Activated CD4-positive, alpha-beta T cell treated with anti-CD3 and anti-CD28 coated beads, Interleukin-2, amount 10 ng/mL, durations not matched to agents 24 days and 14 days (primary cell): ENCODE data around the gene NXN. TPM values are rescaled to one million over a fixed set of nuclear protein-coding genes. Genes with fewer than 3 reads are reported as not detected.
"Not testable (repeated sequence)": the region's sequence is repeated elsewhere in the genome, so short reads cannot be mapped to it uniquely, and the experiment has no call there.

Experiments used
- DNase-seq: peaks from one replicate; pipeline ENCODE4 v3.0.0; 2022
- H3K27ac Mint-ChIP-seq: one replicate; pipeline ENCODE4 v1.8.0; 2022; ENCODE audit warnings: mild to moderate bottlenecking, mixed read lengths
- H3K27me3 Mint-ChIP-seq: one replicate; pipeline ENCODE4 v1.8.0; 2022; ENCODE audit warnings: mixed read lengths
- H3K36me3 Mint-ChIP-seq: one replicate; pipeline ENCODE4 v1.8.0; 2022; ENCODE audit warnings: low read depth, mild to moderate bottlenecking, mixed read lengths
- H3K4me1 Mint-ChIP-seq: one replicate; pipeline ENCODE4 v1.8.0; 2021; ENCODE audit warnings: mixed read lengths
- H3K4me3 Mint-ChIP-seq: one replicate; pipeline ENCODE4 v1.8.0; 2022; ENCODE audit warnings: mild to moderate bottlenecking, moderate library complexity, mixed read lengths
- H3K9me3 Mint-ChIP-seq: one replicate; pipeline ENCODE4 v1.8.0; 2021; ENCODE audit warnings: mixed read lengths
- intact Hi-C: fragments of 100-400 bp; cut with micrococcal nuclease; formaldehyde crosslinking; loops from one replicate; pipeline ENCODE4 v1.15.1; 2023
- total RNA-seq: library from RNA; stranded (reverse); gene quantifications from 2 replicates; pipeline ENCODE4 v1.2.3, GENCODE V29; 2022

NXN gene
- total RNA-seq, 1 donor from 2014 or later: 0.14 TPM

- Mint-ChIP-seq H3K27ac (no peak overlapping the region), H3K27me3 (no peaks in the 10 kb centered on the region), H3K36me3 (no peaks in the 10 kb centered on the region), H3K9me3 (no peaks in the 10 kb centered on the region), H3K4me3 (no peak overlapping the region), H3K4me1 (no peaks in the 10 kb centered on the region)
- no peak for DNase-seq
- intact Hi-C loops: no loop called here
Measured at GRCh38 chr17:819251-819650, 160.3 kb downstream of the NXN start.

GRCh38 chr17:814371-814770, 165.2 kb downstream of the NXN start:
- Mint-ChIP-seq H3K27me3 (no peaks in the 10 kb centered on the region), H3K36me3 (no peaks in the 10 kb centered on the region), H3K27ac (no peak overlapping the region), H3K4me1 (no peaks in the 10 kb centered on the region), H3K4me3 (no peak overlapping the region), H3K9me3 (no peaks in the 10 kb centered on the region)
- intact Hi-C loops: no loop called here
- DNase-seq: no peak

- no peak overlapping the region for H3K27ac Mint-ChIP-seq
- no peak overlapping the region for H3K4me3 Mint-ChIP-seq
- H3K27me3 Mint-ChIP-seq: no peaks in the 10 kb centered on the region
- no peaks in the 10 kb centered on the region for H3K9me3 Mint-ChIP-seq
- no peaks in the 10 kb centered on the region for H3K36me3 Mint-ChIP-seq
- H3K4me1 Mint-ChIP-seq: no peaks in the 10 kb centered on the region
- no peak for DNase-seq
- intact Hi-C loops: no loop called here
Measured at GRCh38 chr17:812638-813204, 166.9 kb downstream of the NXN start.

GRCh38 chr17:811051-811784, 168.4 kb downstream of the NXN start:
- intact Hi-C loops: no loop called here
- no peaks in the 10 kb centered on the region for H3K4me1 Mint-ChIP-seq
- no peaks in the 10 kb centered on the region for H3K27me3 Mint-ChIP-seq
- DNase-seq: no peak
- H3K9me3 Mint-ChIP-seq: no peaks in the 10 kb centered on the region
- no peak overlapping the region for H3K4me3 Mint-ChIP-seq
- H3K27ac Mint-ChIP-seq: no peak overlapping the region
- H3K36me3 Mint-ChIP-seq: no peaks in the 10 kb centered on the region

GRCh38 chr17:807523-808294, 171.9 kb downstream of the NXN start:
- Mint-ChIP-seq H3K4me1 (no peaks in the 10 kb centered on the region), H3K27ac (no peak overlapping the region), H3K4me3 (no peak overlapping the region), H3K9me3 (no peaks in the 10 kb centered on the region), H3K27me3 (no peaks in the 10 kb centered on the region), H3K36me3 (no peaks in the 10 kb centered on the region)
- no peak for DNase-seq
- intact Hi-C loops: no loop called here

GRCh38 chr17:806781-807522, 172.6 kb downstream of the NXN start:
- H3K4me1 Mint-ChIP-seq: no peaks in the 10 kb centered on the region
- no peaks in the 10 kb centered on the region for H3K9me3 Mint-ChIP-seq
- H3K27me3 Mint-ChIP-seq: no peaks in the 10 kb centered on the region
- DNase-seq: no peak
- no peak overlapping the region for H3K27ac Mint-ChIP-seq
- no peak overlapping the region for H3K4me3 Mint-ChIP-seq
- H3K36me3 Mint-ChIP-seq: no peaks in the 10 kb centered on the region
- intact Hi-C loops: no loop called here

GRCh38 chr17:806346-806745, 173.2 kb downstream of the NXN start:
- no peaks in the 10 kb centered on the region for H3K27me3 Mint-ChIP-seq
- no peak for DNase-seq
- no peak overlapping the region for H3K4me3 Mint-ChIP-seq
- no peak overlapping the region for H3K27ac Mint-ChIP-seq
- H3K4me1 Mint-ChIP-seq: no peaks in the 10 kb centered on the region
- no peaks in the 10 kb centered on the region for H3K9me3 Mint-ChIP-seq
- no peaks in the 10 kb centered on the region for H3K36me3 Mint-ChIP-seq
- intact Hi-C loops: no loop called here

GRCh38 chr17:805886-806285, 173.7 kb downstream of the NXN start:
- H3K27ac Mint-ChIP-seq, H3K9me3 Mint-ChIP-seq, DNase-seq, intact Hi-C loops, H3K27me3 Mint-ChIP-seq, H3K4me3 Mint-ChIP-seq, H3K36me3 Mint-ChIP-seq, H3K4me1 Mint-ChIP-seq: not testable (repeated sequence)

GRCh38 chr17:804541-805435, 174.8 kb downstream of the NXN start:
- Mint-ChIP-seq H3K4me1 (no peaks in the 10 kb centered on the region), H3K27me3 (no peaks in the 10 kb centered on the region), H3K4me3 (no peak overlapping the region), H3K36me3 (no peaks in the 10 kb centered on the region), H3K27ac (no peak overlapping the region), H3K9me3 (no peaks in the 10 kb centered on the region)
- intact Hi-C loops: no loop called here
- DNase-seq: no peak

- Mint-ChIP-seq H3K9me3 (no peaks in the 10 kb centered on the region), H3K4me3 (no peak overlapping the region)
- intact Hi-C loops: no loop called here
Measured at GRCh38 chr17:802901-803881, 176.4 kb downstream of the NXN start.

GRCh38 chr17:802481-802880, 177.1 kb downstream of the NXN start:
- intact Hi-C loops: no loop called here
- H3K4me3 Mint-ChIP-seq: no peak overlapping the region
- H3K9me3 Mint-ChIP-seq: no peaks in the 10 kb centered on the region
- no peak overlapping the region for H3K27ac Mint-ChIP-seq
- no peaks in the 10 kb centered on the region for H3K27me3 Mint-ChIP-seq
- DNase-seq: no peak
- H3K36me3 Mint-ChIP-seq: no peaks in the 10 kb centered on the region
- H3K4me1 Mint-ChIP-seq: no peaks in the 10 kb centered on the region

More at GRCh38 chr17:802901-803881, 176.4 kb downstream of the NXN start:
- Mint-ChIP-seq H3K27ac (no peak overlapping the region), H3K36me3 (no peaks in the 10 kb centered on the region), H3K27me3 (no peaks in the 10 kb centered on the region), H3K4me1 (no peaks in the 10 kb centered on the region)
- no peak for DNase-seq

- intact Hi-C loops: no loop called here
- Mint-ChIP-seq H3K36me3 (peaks cover 2% of the 10 kb centered on the region), H3K4me3 (no peak overlapping the region), H3K9me3 (no peaks in the 10 kb centered on the region), H3K27me3 (no peaks in the 10 kb centered on the region), H3K27ac (no peak overlapping the region), H3K4me1 (no peaks in the 10 kb centered on the region)
- DNase-seq: no peak
Measured at GRCh38 chr17:801660-802059, 177.9 kb downstream of the NXN start.
